ENCODE measurements around the gene NRDC.

NRDC gene

DNA sequence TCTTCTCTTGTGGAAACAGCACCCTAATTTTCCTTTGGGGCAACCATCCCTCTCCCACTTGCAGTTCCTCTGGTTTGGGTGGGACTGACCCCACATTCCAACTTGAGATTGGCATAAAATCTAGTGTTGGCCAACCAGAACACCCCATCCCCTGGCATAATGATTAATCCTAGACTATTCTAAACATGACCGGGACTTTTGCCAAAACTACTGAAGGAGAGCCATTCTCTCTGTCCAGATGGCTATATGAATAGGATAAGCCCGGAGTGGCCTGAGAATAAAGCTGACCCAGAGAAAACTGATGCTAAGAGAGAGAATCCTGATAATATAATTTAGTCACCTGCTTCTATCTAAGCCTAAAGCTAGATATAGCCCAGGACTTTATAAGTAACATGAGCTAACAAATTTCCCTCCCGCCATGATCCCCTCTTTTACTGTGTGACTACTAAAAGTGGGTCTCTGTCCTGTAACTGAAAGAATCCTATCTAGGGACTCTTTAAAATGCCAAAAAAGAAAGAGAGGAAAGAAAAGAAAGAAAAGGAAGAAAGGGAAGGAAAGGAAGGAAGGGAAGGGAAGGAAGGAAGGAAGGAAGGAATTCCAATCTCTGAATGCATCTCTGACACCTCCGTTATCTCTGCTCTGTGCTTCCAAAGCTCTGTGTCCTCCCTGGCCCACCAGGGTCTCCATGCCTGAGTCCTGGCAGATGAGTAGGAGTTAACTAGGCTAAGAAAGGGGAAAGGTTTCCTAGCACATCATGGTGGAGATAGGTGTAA, 28.0 kb upstream of the NRDC start:
- H3K27ac ChIP-seq (ENCODE audit: low read depth, low read length) = no peak overlapping the region
- peaks cover 5% of the 10 kb centered on the region; the same call in 1 of the 2 replicates for H3K4me1 ChIP-seq (ENCODE audit: control insufficient read depth, low read length)
- peaks cover 2% of the 10 kb centered on the region; the same call in 1 of the 2 replicates for H3F3A ChIP-seq (ENCODE audit: control insufficient read depth, insufficient read depth)
- H3K36me3 ChIP-seq (ENCODE audit: control insufficient read depth, low read length) = no peaks in the 10 kb centered on the region
- no peak for TF ChIP-seq EZH2phosphoT487 (IDR thresholded peaks at IDR 0.05; ENCODE audit: borderline replicate concordance, low read length)
- TF ChIP-seq, protein P1, sequence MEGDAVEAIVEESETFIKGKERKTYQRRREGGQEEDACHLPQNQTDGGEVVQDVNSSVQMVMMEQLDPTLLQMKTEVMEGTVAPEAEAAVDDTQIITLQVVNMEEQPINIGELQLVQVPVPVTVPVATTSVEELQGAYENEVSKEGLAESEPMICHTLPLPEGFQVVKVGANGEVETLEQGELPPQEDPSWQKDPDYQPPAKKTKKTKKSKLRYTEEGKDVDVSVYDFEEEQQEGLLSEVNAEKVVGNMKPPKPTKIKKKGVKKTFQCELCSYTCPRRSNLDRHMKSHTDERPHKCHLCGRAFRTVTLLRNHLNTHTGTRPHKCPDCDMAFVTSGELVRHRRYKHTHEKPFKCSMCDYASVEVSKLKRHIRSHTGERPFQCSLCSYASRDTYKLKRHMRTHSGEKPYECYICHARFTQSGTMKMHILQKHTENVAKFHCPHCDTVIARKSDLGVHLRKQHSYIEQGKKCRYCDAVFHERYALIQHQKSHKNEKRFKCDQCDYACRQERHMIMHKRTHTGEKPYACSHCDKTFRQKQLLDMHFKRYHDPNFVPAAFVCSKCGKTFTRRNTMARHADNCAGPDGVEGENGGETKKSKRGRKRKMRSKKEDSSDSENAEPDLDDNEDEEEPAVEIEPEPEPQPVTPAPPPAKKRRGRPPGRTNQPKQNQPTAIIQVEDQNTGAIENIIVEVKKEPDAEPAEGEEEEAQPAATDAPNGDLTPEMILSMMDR (IDR thresholded peaks at IDR 0.05; ENCODE audit: low read depth, low read length, poor library complexity, severe bottlenecking) = no peak
- H4K20me1 ChIP-seq (ENCODE audit: control insufficient read depth, insufficient read depth, low read depth, low read length) = no peaks in the 10 kb centered on the region
- H3K4me2 ChIP-seq (ENCODE audit: low read length) = no peak overlapping the region
- H3K9me3 ChIP-seq (ENCODE audit: control insufficient read depth, insufficient read depth, low read length) = peaks cover 4% of the 10 kb centered on the region; the same call in 1 of the 2 replicates
- no peaks in the 10 kb centered on the region for H3K79me2 ChIP-seq (ENCODE audit: control insufficient read depth, low read length)
- H3K27me3 ChIP-seq (ENCODE audit: control insufficient read depth, low read length) = peaks cover 16% of the 10 kb centered on the region; the same call in 1 of the 2 replicates
- H3K9me2 ChIP-seq (replicated peaks; ENCODE audit: control insufficient read depth, low read length) = no peaks in the 10 kb centered on the region
- no peak overlapping the region for H3K4me3 ChIP-seq (ENCODE audit: low read length)

DNA sequence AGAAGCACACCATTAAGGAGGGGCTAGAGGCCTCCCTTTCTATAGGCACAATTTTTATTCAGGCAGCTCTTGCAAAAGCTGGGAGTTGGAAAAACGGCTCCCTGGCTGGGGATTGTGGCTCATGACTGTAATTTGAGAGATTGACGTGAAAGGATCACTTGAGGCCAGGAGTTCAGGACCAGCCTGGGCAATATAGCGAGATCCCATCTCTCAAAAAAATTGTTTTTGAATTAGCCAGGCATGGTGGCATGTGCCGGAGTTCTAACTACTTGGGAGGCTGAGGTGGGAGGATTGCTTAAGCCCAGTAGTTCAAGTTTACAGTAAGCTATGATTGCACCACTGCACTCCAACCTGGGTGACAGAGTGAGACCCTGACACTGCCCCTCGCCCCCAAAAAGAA, 23.9 kb upstream of the NRDC start:
- no peak overlapping the region for H3K27ac ChIP-seq (ENCODE audit: low read depth, low read length)
- H3K9me3 ChIP-seq (ENCODE audit: control insufficient read depth, insufficient read depth, low read length) = peaks cover 4% of the 10 kb centered on the region; the same call in 1 of the 2 replicates
- H3K36me3 ChIP-seq (ENCODE audit: control insufficient read depth, low read length) = no peaks in the 10 kb centered on the region
- H3K4me3 ChIP-seq (ENCODE audit: low read length) = no peak overlapping the region
- H4K20me1 ChIP-seq (ENCODE audit: control insufficient read depth, insufficient read depth, low read depth, low read length) = no peaks in the 10 kb centered on the region
- no peaks in the 10 kb centered on the region for H3K79me2 ChIP-seq (ENCODE audit: control insufficient read depth, low read length)
- no peaks in the 10 kb centered on the region for H3K9me2 ChIP-seq (replicated peaks; ENCODE audit: control insufficient read depth, low read length)
- peaks cover 16% of the 10 kb centered on the region; the same call in 1 of the 2 replicates for H3K27me3 ChIP-seq (ENCODE audit: control insufficient read depth, low read length)
- H3K4me1 ChIP-seq (ENCODE audit: control insufficient read depth, low read length) = no peaks in the 10 kb centered on the region
- H3K4me2 ChIP-seq (ENCODE audit: low read length) = no peak overlapping the region
- H3F3A ChIP-seq (ENCODE audit: control insufficient read depth, insufficient read depth) = peaks cover 2% of the 10 kb centered on the region; the same call in 1 of the 2 replicates
- no peak for TF ChIP-seq EZH2phosphoT487 (IDR thresholded peaks at IDR 0.05; ENCODE audit: borderline replicate concordance, low read length)
- TF ChIP-seq, protein P1 (IDR thresholded peaks at IDR 0.05; ENCODE audit: low read depth, low read length, poor library complexity, severe bottlenecking) = no peak

DNA sequence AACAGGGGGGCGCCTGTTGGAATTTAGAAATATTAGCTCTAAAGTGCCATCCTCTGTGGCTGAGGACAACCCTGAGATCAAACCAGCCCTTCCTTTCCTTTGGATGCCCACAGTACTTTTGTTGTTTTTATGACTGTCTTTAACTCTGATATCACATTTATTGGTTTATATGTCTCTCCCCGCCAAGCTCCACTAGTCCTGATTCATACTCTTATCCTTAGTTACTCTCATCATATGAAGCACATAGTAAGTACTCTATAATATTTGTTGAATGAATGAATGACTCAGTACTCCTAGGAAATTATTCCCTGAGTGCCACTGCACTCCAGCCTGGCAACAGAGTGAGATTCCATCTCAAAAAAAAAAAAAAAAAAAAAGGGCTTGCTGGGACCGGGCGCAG, 22.6 kb upstream of the NRDC start:
- Histone ChIP-seq H3K27ac (ENCODE audit: low read depth, low read length) (no peak overlapping the region), H3K36me3 (ENCODE audit: control insufficient read depth, low read length) (no peaks in the 10 kb centered on the region), H3K4me2 (ENCODE audit: low read length) (no peak overlapping the region), H3K4me1 (ENCODE audit: control insufficient read depth, low read length) (no peaks in the 10 kb centered on the region), H3K9me2 (replicated peaks; ENCODE audit: control insufficient read depth, low read length) (no peaks in the 10 kb centered on the region), H3K27me3 (ENCODE audit: control insufficient read depth, low read length) (peaks cover 25% of the 10 kb centered on the region), H4K20me1 (ENCODE audit: control insufficient read depth, insufficient read depth, low read depth, low read length) (no peaks in the 10 kb centered on the region), H3F3A (ENCODE audit: control insufficient read depth, insufficient read depth) (no peaks in the 10 kb centered on the region), H3K9me3 (ENCODE audit: control insufficient read depth, insufficient read depth, low read length) (peaks cover 4% of the 10 kb centered on the region; the same call in 1 of the 2 replicates), H3K4me3 (ENCODE audit: low read length) (no peak overlapping the region), H3K79me2 (ENCODE audit: control insufficient read depth, low read length) (no peaks in the 10 kb centered on the region)
- no peak for TF ChIP-seq EZH2phosphoT487 (IDR thresholded peaks at IDR 0.05; ENCODE audit: borderline replicate concordance, low read length)
- TF ChIP-seq, protein P1 (IDR thresholded peaks at IDR 0.05; ENCODE audit: low read depth, low read length, poor library complexity, severe bottlenecking) = no peak

All from DOHH2 (cell line).